Measurements from ENCODE around the gene ACMSD. TPM values are rescaled to one million over a fixed set of nuclear protein-coding genes. Genes with fewer than 3 reads are reported as not detected.

The ACMSD gene
- total RNA-seq, 1 donor from 2014 or later, result not detected

GRCh38 chr2:134936691-134937090, 98.3 kb downstream of the ACMSD start:
- no peak for TF ChIP-seq CTCF (IDR thresholded peaks at IDR 0.05; ENCODE audit: partially characterized antibody, unreplicated experiment)
- no peak for DNase-seq
- Mint-ChIP-seq H3K4me1 (ENCODE audit: low read depth, unreplicated experiment) (peaks cover 2% of the 10 kb centered on the region), H3K36me3 (ENCODE audit: unreplicated experiment) (no peaks in the 10 kb centered on the region), H3K4me3 (ENCODE audit: unreplicated experiment) (no peak overlapping the region), H3K9me3 (ENCODE audit: unreplicated experiment) (no peaks in the 10 kb centered on the region), H3K27ac (ENCODE audit: unreplicated experiment) (peak overlapping the region; percentile 22), H3K27me3 (ENCODE audit: unreplicated experiment) (no peaks in the 10 kb centered on the region)

DNA sequence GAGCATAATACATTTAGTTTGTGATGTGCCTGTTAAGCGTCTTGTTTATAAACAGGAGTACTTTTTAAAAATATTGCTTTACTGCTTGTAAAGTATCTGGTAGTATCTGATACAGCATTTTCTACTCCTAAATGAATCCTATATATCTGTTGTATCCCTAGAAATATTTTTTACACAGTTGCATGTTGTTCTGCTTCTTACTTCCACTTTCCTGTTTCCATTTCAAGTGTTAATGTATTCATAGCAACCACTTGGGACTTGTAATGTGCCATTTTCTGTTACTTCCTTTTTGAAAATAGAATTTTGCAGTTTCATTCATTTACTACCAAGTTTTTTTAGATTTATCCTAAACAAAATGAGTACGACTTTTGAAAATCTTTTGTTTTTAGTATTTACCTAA, 105.1 kb downstream of the ACMSD start:
- H3K27ac Mint-ChIP-seq (ENCODE audit: unreplicated experiment), result no peak overlapping the region
- no peak for DNase-seq
- H3K27me3 Mint-ChIP-seq (ENCODE audit: unreplicated experiment), result no peaks in the 10 kb centered on the region
- no peak for TF ChIP-seq CTCF (IDR thresholded peaks at IDR 0.05; ENCODE audit: partially characterized antibody, unreplicated experiment)
- no peaks in the 10 kb centered on the region for H3K36me3 Mint-ChIP-seq (ENCODE audit: unreplicated experiment)
- H3K9me3 Mint-ChIP-seq (ENCODE audit: unreplicated experiment), result no peaks in the 10 kb centered on the region
- no peak overlapping the region for H3K4me3 Mint-ChIP-seq (ENCODE audit: unreplicated experiment)
- H3K4me1 Mint-ChIP-seq (ENCODE audit: low read depth, unreplicated experiment), result no peaks in the 10 kb centered on the region

DNA sequence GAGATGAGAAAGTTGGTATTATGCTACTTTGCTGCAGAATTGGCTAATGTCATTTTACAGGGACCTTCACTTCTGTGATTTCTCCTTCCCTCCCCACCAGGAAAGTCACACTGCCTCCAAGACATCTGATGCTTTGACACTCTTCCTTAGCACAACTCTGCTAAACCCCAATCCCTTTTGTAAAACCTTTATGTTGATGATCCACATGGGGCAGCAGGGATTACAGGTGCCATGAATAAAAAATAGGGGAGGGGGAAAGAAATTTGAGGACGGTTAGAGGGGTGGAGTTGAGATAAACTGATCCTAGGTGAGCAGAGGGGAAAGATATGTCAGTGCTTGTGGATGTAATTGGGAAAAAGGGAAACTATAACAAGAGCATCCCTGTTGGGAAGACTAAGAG, 106.6 kb downstream of the ACMSD start:
- no peak for DNase-seq
- no peaks in the 10 kb centered on the region for H3K4me1 Mint-ChIP-seq (ENCODE audit: low read depth, unreplicated experiment)
- no peak overlapping the region for H3K4me3 Mint-ChIP-seq (ENCODE audit: unreplicated experiment)
- no peak for TF ChIP-seq CTCF (IDR thresholded peaks at IDR 0.05; ENCODE audit: partially characterized antibody, unreplicated experiment)
- no peaks in the 10 kb centered on the region for H3K9me3 Mint-ChIP-seq (ENCODE audit: unreplicated experiment)
- no peak overlapping the region for H3K27ac Mint-ChIP-seq (ENCODE audit: unreplicated experiment)
- no peaks in the 10 kb centered on the region for H3K27me3 Mint-ChIP-seq (ENCODE audit: unreplicated experiment)
- no peaks in the 10 kb centered on the region for H3K36me3 Mint-ChIP-seq (ENCODE audit: unreplicated experiment)

GRCh38 chr2:134946073-134946472, 107.7 kb downstream of the ACMSD start:
- no peak for TF ChIP-seq CTCF (IDR thresholded peaks at IDR 0.05; ENCODE audit: partially characterized antibody, unreplicated experiment)
- no peak overlapping the region for H3K27ac Mint-ChIP-seq (ENCODE audit: unreplicated experiment)
- H3K4me3 Mint-ChIP-seq (ENCODE audit: unreplicated experiment), result no peak overlapping the region
- H3K4me1 Mint-ChIP-seq (ENCODE audit: low read depth, unreplicated experiment), result no peaks in the 10 kb centered on the region
- no peaks in the 10 kb centered on the region for H3K9me3 Mint-ChIP-seq (ENCODE audit: unreplicated experiment)
- no peaks in the 10 kb centered on the region for H3K27me3 Mint-ChIP-seq (ENCODE audit: unreplicated experiment)
- DNase-seq, result no peak
- H3K36me3 Mint-ChIP-seq (ENCODE audit: unreplicated experiment), result peaks cover 3% of the 10 kb centered on the region

GRCh38 chr2:134949981-134950708, 111.7 kb downstream of the ACMSD start:
- DNase-seq, result no peak
- H3K27me3 Mint-ChIP-seq (ENCODE audit: unreplicated experiment), result no peaks in the 10 kb centered on the region
- no peak overlapping the region for H3K4me3 Mint-ChIP-seq (ENCODE audit: unreplicated experiment)
- H3K9me3 Mint-ChIP-seq (ENCODE audit: unreplicated experiment), result no peaks in the 10 kb centered on the region
- H3K36me3 Mint-ChIP-seq (ENCODE audit: unreplicated experiment), result peaks cover 8% of the 10 kb centered on the region
- H3K4me1 Mint-ChIP-seq (ENCODE audit: low read depth, unreplicated experiment), result peaks cover 8% of the 10 kb centered on the region
- H3K27ac Mint-ChIP-seq (ENCODE audit: unreplicated experiment), result no peak overlapping the region
- no peak for TF ChIP-seq CTCF (IDR thresholded peaks at IDR 0.05; ENCODE audit: partially characterized antibody, unreplicated experiment)

Data from glutamatergic neuron (in vitro differentiated cells).